Neutrophil (primary cell): ENCODE measurements around the gene CNTNAP2.
"Not testable (repeated sequence)": the region's sequence is repeated elsewhere in the genome, so short reads cannot be mapped to it uniquely, and the experiment has no call there.

ENCODE experiments used
- H3K27ac ChIP-seq: fragments of 200-600 bp; sonication (generic); 2 replicates; pipeline ENCODE4 v1.5.1; 2016; ENCODE audit warnings: mild to moderate bottlenecking, moderate library complexity
- H3K27me3 ChIP-seq: fragments of 200-600 bp; sonication (generic); 2 replicates; pipeline ENCODE4 v1.6.0; 2016; ENCODE audit warnings: mild to moderate bottlenecking
- H3K36me3 ChIP-seq: fragments of 200-600 bp; sonication (generic); 2 replicates; pipeline ENCODE4 v1.5.1; 2017
- H3K4me1 ChIP-seq, 2 experiments: fragments of 200-600 bp in 1 of 2; sonication (generic) in 1 of 2; 1 replicate in 1 of 2; 2 replicates in 1 of 2; pipeline versions ENCODE4 v1.5.1 to v1.6.1; 2013 to 2016; ENCODE audit warnings: low read depth in 1 of 2, low read length in 1 of 2, mild to moderate bottlenecking in 1 of 2, moderate library complexity in 1 of 2; ENCODE audit not compliant: control insufficient read depth in 1 of 2, insufficient read depth in 1 of 2
- H3K4me3 ChIP-seq, 2 experiments: fragments of 200-600 bp in 1 of 2; sonication (generic) in 1 of 2; 1 replicate in 1 of 2; 2 replicates in 1 of 2; pipeline ENCODE4 v1.5.1; 2013 to 2016; ENCODE audit warnings: low read depth in 1 of 2, low read length in 1 of 2, mild to moderate bottlenecking in 1 of 2, moderate library complexity in 1 of 2
- H3K9me3 ChIP-seq: fragments of 200-600 bp; sonication (generic); 2 replicates; pipeline ENCODE4 v1.5.1; 2016
- CTCF ChIP-seq: fragments of 200-600 bp; sonication (generic); IDR thresholded peaks from 2 replicates; pipeline ENCODE4 v1.5.1; 2016; ENCODE audit warnings: antibody characterized with exemption

The CNTNAP2 gene

GRCh38 chr7:148058753-148059152 is 1942.2 kb downstream of the CNTNAP2 start:
- Histone ChIP-seq H3K27ac (no peak overlapping the region), H3K9me3 (no peaks in the 10 kb centered on the region), H3K4me3 (no peak overlapping the region), H3K4me1 (no peaks in the 10 kb centered on the region), H3K27me3 (no peaks in the 10 kb centered on the region), H3K36me3 (no peaks in the 10 kb centered on the region)
- TF ChIP-seq CTCF: no peak

- Histone ChIP-seq H3K27me3 (no peaks in the 10 kb centered on the region), H3K9me3 (no peaks in the 10 kb centered on the region), H3K4me3 (no peak overlapping the region), H3K36me3 (no peaks in the 10 kb centered on the region), H3K4me1 (no peaks in the 10 kb centered on the region), H3K27ac (no peak overlapping the region)
- no peak for TF ChIP-seq CTCF
Observed at GRCh38 chr7:148060724-148061123, 1944.1 kb downstream of the CNTNAP2 start.

GRCh38 chr7:148078111-148078510 is 1961.5 kb downstream of the CNTNAP2 start:
- H3K4me1 ChIP-seq, H3K9me3 ChIP-seq, H3K36me3 ChIP-seq, H3K4me3 ChIP-seq, H3K27me3 ChIP-seq, H3K27ac ChIP-seq: not testable (repeated sequence)

GRCh38 chr7:148079206-148080080 is 1962.8 kb downstream of the CNTNAP2 start:
- TF ChIP-seq CTCF: no peak
- H3K9me3 ChIP-seq: no peaks in the 10 kb centered on the region

GRCh38 chr7:148083448-148083847 is 1966.8 kb downstream of the CNTNAP2 start:
- H3K27ac ChIP-seq: no peak overlapping the region
- TF ChIP-seq CTCF: no peak
- no peaks in the 10 kb centered on the region for H3K27me3 ChIP-seq
- no peaks in the 10 kb centered on the region for H3K9me3 ChIP-seq
- H3K36me3 ChIP-seq: no peaks in the 10 kb centered on the region
- no peaks in the 10 kb centered on the region for H3K4me1 ChIP-seq
- H3K4me3 ChIP-seq: no peak overlapping the region

More at GRCh38 chr7:148079206-148080080, 1962.8 kb downstream of the CNTNAP2 start:
- Histone ChIP-seq H3K4me1 (no peaks in the 10 kb centered on the region), H3K4me3 (no peak overlapping the region), H3K27me3 (no peaks in the 10 kb centered on the region), H3K27ac (no peak overlapping the region), H3K36me3 (no peaks in the 10 kb centered on the region)

GRCh38 chr7:148084138-148084537 is 1967.5 kb downstream of the CNTNAP2 start:
- no peak overlapping the region for H3K4me3 ChIP-seq
- no peak for TF ChIP-seq CTCF
- no peaks in the 10 kb centered on the region for H3K4me1 ChIP-seq
- H3K9me3 ChIP-seq: no peaks in the 10 kb centered on the region
- H3K27ac ChIP-seq: no peak overlapping the region
- H3K36me3 ChIP-seq: no peaks in the 10 kb centered on the region
- no peaks in the 10 kb centered on the region for H3K27me3 ChIP-seq
